H1 (cell line): ENCODE data around the gene RFFL. TPM values are rescaled to one million over a fixed set of nuclear protein-coding genes. Genes with fewer than 3 reads are reported as not detected.

Experiments used
- BCL11A ChIP-seq, 2 experiments: IDR thresholded peaks; one replicate each; pipeline ENCODE4 v1.6.1; 2011; ENCODE audit warnings: low read depth in 2 of 2, low read length in 2 of 2, mild to moderate bottlenecking in 2 of 2
- CHD7 ChIP-seq: fragments of 300-600 bp; sonication (generic); IDR thresholded peaks from 2 replicates; pipeline ENCODE4 v1.7.1; 2012; ENCODE audit warnings: low read length, moderate library complexity, mild to moderate bottlenecking, inconsistent platforms; ENCODE audit not compliant: insufficient replicate concordance
- CREB1 ChIP-seq: IDR thresholded peaks from 2 replicates; pipeline ENCODE4 v1.6.1; 2012; ENCODE audit warnings: inconsistent platforms
- MAX ChIP-seq: IDR thresholded peaks from 2 replicates; pipeline ENCODE4 v1.6.1; 2012; ENCODE audit warnings: inconsistent platforms
- POLR2A ChIP-seq, 2 experiments: IDR thresholded peaks; 1 replicate in 1 of 2; 2 replicates in 1 of 2; pipeline ENCODE4 v1.6.1; 2011; ENCODE audit warnings: low read depth in 2 of 2, low read length in 2 of 2, mild to moderate bottlenecking in 2 of 2; ENCODE audit errors: control extremely low read depth in 1 of 2
- SAP30 ChIP-seq: fragments of 300-600 bp; sonication (generic); IDR thresholded peaks from 2 replicates; pipeline ENCODE4 v1.7.1; 2012; ENCODE audit warnings: low read length, moderate library complexity, mild to moderate bottlenecking, inconsistent platforms; ENCODE audit not compliant: insufficient read depth, insufficient replicate concordance
- SIN3A ChIP-seq, 2 experiments: IDR thresholded peaks in 1 of 2; conservative IDR thresholded peaks in 1 of 2; 2 replicates each; pipeline ENCODE4 v1.6.1; 2011 to 2012; ENCODE audit warnings: low read length in 2 of 2, improper control_type of control experiment in 1 of 2, low read depth in 1 of 2, mild to moderate bottlenecking in 1 of 2
- SP1 ChIP-seq: IDR thresholded peaks from 2 replicates; pipeline ENCODE4 v1.6.1; 2011; ENCODE audit warnings: low read depth, low read length
- ZNF274 ChIP-seq: IDR thresholded peaks from 2 replicates; pipeline ENCODE4 v1.7.0; 2012; ENCODE audit warnings: low read length, borderline replicate concordance; ENCODE audit errors: extremely low read depth
- polyA plus RNA-seq, 7 experiments: library from polyadenylated mRNA; depleted of rRNA in 3 of 7; stranded (reverse) in 5 of 7; unstranded in 2 of 7; fragments of >200 nt in 5 of 7; fragments of 200-250 nt in 2 of 7; gene quantifications; 1 replicate in 5 of 7; 2 replicates in 1 of 7; 4 replicates in 1 of 7; pipeline versions ENCODE4 v1.2.1 to v1.2.3, GENCODE V29; 2011 to 2013; ENCODE audit warnings: missing spikeins in 2 of 7, mixed read lengths in 2 of 7
- total RNA-seq: library from RNA; stranded (reverse); fragmentation: NEBNext Ultra II Directional; extraction: Animal tissue kit (Norgen Biotek cat#: 25700); gene quantifications from 2 replicates; pipeline ENCODE4 v1.2.1, GENCODE V29; 2021

The RFFL gene
- total and polyA plus RNA-seq, 2 of the 8 experiments (the other 6 are each of a cell fraction or from before 2014, with no cell fraction given), result 14.0 to 24.5 TPM

- TF ChIP-seq CHD7 (no peak), MAX (peak; percentile 66), BCL11A (IDR thresholded peaks at IDR 0.05; ENCODE audit: low read depth in 2 of 2, low read length in 2 of 2) (no peak), CREB1 (peak; percentile 96), SIN3A (conservative IDR thresholded peaks at IDR 0.05 in 1 of 2, IDR thresholded peaks at IDR 0.05 in 1 of 2; ENCODE audit: low read depth in 1 of 2, low read length in 2 of 2) (peak; percentile 41 to 78; a peak in 1 of 4 replicates), SP1 (no peak; the same call in 1 of the 2 replicates), POLR2A (IDR thresholded peaks at IDR 0.05; ENCODE audit: control extremely low read depth in 1 of 2, low read depth in 2 of 2, low read length in 2 of 2) (peak; percentile 90 to 95), ZNF274 (no peak), SAP30 (peak; percentile 42)
Measured at GRCh38 chr17:34961093-34961911, 102.2 kb downstream of the RFFL start, which contains the start of the genes CCT6B and ZNF830 (continued).
